Cardiac fibroblast (primary cell): ENCODE results near the gene TBC1D5.

ENCODE experiments used
- DNase-seq, 2 donors: peaks; one replicate each; pipeline versions ENCODE4 v3.0.0 to v3.0.0-alpha.2; 2010; ENCODE audit warnings: low read depth in 2 of 2
- H3K4me3 ChIP-seq, 2 donors: replicated peaks in 1 of 2; 1 replicate in 1 of 2; 2 replicates in 1 of 2; pipeline ENCODE4 v1.5.1; 2011; ENCODE audit warnings: low read depth in 2 of 2, low read length in 2 of 2, mild to moderate bottlenecking in 2 of 2, moderate library complexity in 1 of 2
- TF ChIP-seq, protein P1 (sequence below): IDR thresholded peaks from one replicate; pipeline ENCODE4 v1.5.1; 2011; ENCODE audit warnings: low read depth, mild to moderate bottlenecking, low read length, inconsistent platforms

TBC1D5 gene

DNA sequence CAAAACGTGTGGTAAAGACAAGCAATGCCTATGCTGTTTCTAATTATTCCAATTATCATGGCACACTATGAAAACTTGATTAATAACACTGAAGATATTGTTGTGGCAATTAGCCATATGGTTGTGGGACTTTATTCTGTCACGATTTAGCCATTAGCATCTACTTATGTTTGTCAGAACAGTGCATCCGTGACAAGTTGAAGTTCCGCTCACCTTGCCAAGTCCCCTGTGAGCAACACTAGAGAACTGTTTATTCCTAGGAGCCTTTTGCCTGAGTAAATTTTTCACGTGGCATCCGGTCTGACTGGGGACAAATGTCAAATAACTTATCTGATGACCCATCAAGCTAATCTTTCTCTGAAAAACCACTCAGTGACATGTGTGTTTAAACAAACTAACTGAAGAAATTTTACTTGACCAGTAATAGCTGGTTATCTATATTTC lies 403.3 kb downstream of the TBC1D5 start:
- TF ChIP-seq, protein P1, sequence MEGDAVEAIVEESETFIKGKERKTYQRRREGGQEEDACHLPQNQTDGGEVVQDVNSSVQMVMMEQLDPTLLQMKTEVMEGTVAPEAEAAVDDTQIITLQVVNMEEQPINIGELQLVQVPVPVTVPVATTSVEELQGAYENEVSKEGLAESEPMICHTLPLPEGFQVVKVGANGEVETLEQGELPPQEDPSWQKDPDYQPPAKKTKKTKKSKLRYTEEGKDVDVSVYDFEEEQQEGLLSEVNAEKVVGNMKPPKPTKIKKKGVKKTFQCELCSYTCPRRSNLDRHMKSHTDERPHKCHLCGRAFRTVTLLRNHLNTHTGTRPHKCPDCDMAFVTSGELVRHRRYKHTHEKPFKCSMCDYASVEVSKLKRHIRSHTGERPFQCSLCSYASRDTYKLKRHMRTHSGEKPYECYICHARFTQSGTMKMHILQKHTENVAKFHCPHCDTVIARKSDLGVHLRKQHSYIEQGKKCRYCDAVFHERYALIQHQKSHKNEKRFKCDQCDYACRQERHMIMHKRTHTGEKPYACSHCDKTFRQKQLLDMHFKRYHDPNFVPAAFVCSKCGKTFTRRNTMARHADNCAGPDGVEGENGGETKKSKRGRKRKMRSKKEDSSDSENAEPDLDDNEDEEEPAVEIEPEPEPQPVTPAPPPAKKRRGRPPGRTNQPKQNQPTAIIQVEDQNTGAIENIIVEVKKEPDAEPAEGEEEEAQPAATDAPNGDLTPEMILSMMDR, result no peak
- DNase-seq, result no peak
- no peak overlapping the region for H3K4me3 ChIP-seq

DNA sequence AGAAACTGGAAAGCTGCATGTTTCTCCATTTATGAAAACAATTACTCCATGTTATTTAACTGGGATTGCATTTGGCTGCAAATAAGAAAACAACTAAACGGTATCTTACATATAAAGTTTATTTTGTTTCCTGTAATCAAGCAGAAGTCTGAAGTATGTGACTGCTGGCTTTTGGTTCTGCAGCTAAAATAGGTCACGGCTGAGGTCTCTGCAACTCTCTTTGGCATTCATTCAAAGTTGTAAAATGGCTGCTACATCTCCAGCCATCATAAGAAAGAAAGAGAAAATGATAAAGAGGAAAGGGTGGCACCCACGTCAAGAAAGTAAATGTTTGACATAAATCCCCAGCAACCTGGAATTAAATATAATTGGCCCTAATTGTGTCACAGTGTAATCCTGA lies 406.1 kb downstream of the TBC1D5 start:
- no peak overlapping the region for H3K4me3 ChIP-seq
- TF ChIP-seq, protein P1, result no peak
- DNase-seq, result peak; percentile 5 to 55

DNA sequence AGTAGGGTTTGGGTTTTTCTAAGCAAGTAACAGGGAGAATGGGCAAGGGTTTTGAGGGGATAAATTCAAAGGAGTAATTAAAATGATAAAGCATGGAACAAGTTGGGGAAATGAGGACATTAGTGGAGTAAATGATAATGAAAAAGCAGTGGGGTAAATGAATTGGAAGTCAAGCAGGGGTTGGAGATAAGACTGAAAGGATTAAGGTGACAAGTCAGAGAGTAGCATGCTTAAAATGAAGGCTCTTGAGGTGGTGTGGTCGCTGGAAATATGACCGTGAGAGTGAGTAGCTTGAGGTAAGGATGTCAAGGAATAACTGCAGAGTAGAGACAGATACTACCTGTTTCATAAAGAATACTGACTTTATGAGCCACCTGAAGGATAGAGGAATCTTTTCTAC lies 408.5 kb downstream of the TBC1D5 start:
- DNase-seq, result no peak
- no peak overlapping the region for H3K4me3 ChIP-seq
- TF ChIP-seq, protein P1, result no peak

DNA sequence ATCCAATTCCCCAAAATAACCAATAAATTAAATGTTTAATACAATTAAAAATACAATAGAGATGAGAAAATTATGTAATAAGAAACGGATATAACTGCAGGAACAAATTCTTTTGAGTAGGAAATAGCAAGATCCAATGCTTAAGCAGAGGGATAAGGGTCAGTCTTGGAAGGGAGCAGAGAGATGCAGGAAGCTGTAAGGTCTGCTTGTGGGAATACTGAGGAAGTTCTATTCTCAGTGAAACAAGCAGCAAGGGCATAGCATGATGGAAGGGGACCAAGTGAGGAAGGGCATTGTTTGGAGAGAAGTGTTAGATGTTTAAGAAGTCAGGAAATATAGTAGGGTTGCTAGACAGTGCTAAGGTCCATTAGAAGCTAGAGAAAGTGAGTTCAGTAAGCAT lies 409.0 kb downstream of the TBC1D5 start:
- TF ChIP-seq, protein P1, result no peak
- H3K4me3 ChIP-seq, result no peak overlapping the region
- DNase-seq, result no peak

DNA sequence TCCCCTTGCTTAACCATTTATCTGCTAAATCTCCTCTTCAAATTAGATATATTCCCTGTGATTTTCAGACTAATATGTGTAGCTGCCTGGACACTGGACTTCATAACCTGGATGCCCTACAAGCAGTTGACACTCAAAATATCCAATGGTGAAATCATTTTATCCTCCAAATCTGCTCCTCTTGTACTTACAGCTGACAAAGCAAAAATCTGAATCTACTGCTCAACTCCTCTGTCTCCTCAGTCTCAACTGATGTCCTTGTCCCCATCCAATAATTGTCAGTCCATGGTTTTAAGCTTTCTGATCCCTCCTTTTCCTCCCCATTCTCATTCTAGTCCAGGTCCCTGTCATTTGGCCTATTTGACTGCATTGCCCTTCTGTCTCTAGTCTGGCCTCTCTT lies 411.8 kb downstream of the TBC1D5 start:
- no peak overlapping the region for H3K4me3 ChIP-seq
- no peak for DNase-seq
- TF ChIP-seq, protein P1, result no peak

DNA sequence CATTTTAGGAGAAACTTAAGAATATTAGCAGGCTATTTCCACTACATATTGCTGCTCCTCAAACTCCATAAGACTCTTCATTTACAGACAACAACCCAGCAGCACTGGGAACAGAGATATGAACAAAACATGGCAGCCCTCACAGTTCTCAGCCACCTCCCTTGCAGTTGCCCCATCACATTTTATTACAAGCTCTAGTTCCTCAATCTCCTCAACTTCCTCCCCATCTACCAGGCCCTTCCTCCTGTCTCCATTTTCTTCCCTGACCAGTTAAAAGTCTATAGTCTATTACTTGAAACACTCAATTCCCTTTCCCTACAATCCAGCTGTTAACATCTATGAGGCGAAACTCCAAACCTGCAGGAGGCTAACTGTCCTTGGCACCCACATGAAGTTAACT lies 412.5 kb downstream of the TBC1D5 start:
- no peak for DNase-seq
- TF ChIP-seq, protein P1, result no peak
- no peak overlapping the region for H3K4me3 ChIP-seq

DNA sequence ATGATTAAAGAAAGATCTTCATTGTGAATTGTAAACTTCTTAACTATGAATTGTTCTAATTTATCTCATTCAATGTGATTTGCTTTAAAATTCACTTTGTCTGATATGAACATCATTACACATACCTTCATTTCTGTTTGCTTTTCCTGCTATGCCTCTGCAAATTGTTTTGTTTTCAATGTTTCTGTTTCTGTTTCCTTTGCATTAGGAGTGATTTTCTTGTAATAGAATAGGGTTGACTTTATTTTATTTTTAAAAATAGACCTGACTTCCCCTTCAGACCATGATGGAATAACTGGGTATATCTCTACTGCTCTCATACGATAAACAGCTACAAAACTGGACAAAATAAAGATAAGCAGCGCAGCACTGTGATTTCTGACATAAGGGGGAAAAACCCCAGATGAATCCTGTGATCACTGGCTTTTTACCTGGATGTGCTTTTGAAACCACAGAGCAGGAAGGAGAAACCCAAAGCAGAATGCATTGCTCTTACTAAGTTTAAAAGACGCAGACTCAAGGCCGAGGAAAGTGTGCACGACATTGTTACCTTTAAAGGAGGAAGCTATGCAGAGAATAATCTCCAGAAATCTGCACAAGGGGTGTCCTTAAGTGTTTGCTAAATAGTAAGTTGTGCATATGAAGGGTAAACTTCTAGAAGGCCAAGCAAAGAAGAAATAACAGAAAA lies 420.2 kb downstream of the TBC1D5 start:
- no peak for DNase-seq
- H3K4me3 ChIP-seq, result no peak overlapping the region
- TF ChIP-seq, protein P1, result no peak
